Stimulated activated memory B cell treated with anti-CD40 and anti-IgM and Interleukin-4, amounts not matched to agents 10 μg/mL and 1 μg/mL and 100 μg/mL, for 72 hours (primary cell): ENCODE data around the gene PLPP4.

Experiments
- ATAC-seq: fragments of 150-1000 bp; cut with Tn5 transposase; 2 replicates; pipeline ENCODE4 v1.10.0; 2021
- H3K27ac Mint-ChIP-seq: one replicate; pipeline ENCODE4 v1.8.0; 2022; ENCODE audit warnings: mild to moderate bottlenecking, mixed read lengths
- H3K27me3 Mint-ChIP-seq: one replicate; pipeline ENCODE4 v1.8.0; 2022; ENCODE audit warnings: mixed read lengths
- H3K36me3 Mint-ChIP-seq: one replicate; pipeline ENCODE4 v1.8.0; 2022; ENCODE audit warnings: mixed read lengths
- H3K4me1 Mint-ChIP-seq: one replicate; pipeline ENCODE4 v1.8.0; 2022; ENCODE audit warnings: mixed read lengths
- H3K4me3 Mint-ChIP-seq: one replicate; pipeline ENCODE4 v1.8.0; 2022; ENCODE audit warnings: mild to moderate bottlenecking, moderate library complexity, mixed read lengths
- H3K9me3 Mint-ChIP-seq: one replicate; pipeline ENCODE4 v1.8.0; 2022; ENCODE audit warnings: mixed read lengths

PLPP4 gene

GRCh38 chr10:120607710-120608703 is 151.0 kb downstream of the PLPP4 start:
- H3K9me3 Mint-ChIP-seq: no peaks in the 10 kb centered on the region
- no peak overlapping the region for H3K4me3 Mint-ChIP-seq
- no peak for ATAC-seq
- H3K27me3 Mint-ChIP-seq: no peaks in the 10 kb centered on the region
- peaks cover 12% of the 10 kb centered on the region for H3K4me1 Mint-ChIP-seq
- no peak overlapping the region for H3K27ac Mint-ChIP-seq
- no peaks in the 10 kb centered on the region for H3K36me3 Mint-ChIP-seq

DNA sequence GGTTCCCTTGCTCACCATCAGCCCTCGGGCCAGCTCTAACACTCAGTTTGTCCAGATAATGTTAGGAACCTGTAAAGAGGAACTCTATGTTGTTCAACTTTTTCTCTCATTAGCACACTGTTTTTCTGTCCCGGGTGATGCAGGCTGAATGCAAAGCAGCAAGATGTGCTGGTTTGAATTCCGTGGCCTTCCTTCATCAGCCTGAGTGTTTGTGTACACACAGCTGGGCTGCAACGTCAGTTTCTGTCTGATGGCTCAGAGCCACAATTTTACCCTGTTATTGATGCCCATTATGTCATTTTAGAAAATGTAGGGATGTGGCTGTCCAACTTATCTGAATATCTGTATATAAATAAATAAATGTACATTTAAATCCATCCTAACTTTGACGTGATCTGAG is 152.0 kb downstream of the PLPP4 start:
- Mint-ChIP-seq H3K4me3 (no peak overlapping the region), H3K27me3 (no peaks in the 10 kb centered on the region), H3K4me1 (peaks cover 12% of the 10 kb centered on the region), H3K27ac (no peak overlapping the region), H3K36me3 (no peaks in the 10 kb centered on the region), H3K9me3 (no peaks in the 10 kb centered on the region)
- no peak for ATAC-seq

GRCh38 chr10:120610791-120611190 is 153.8 kb downstream of the PLPP4 start:
- no peak for ATAC-seq
- Mint-ChIP-seq H3K36me3 (no peaks in the 10 kb centered on the region), H3K27me3 (no peaks in the 10 kb centered on the region), H3K4me1 (peaks cover 12% of the 10 kb centered on the region), H3K4me3 (no peak overlapping the region), H3K27ac (no peak overlapping the region), H3K9me3 (no peaks in the 10 kb centered on the region)

DNA sequence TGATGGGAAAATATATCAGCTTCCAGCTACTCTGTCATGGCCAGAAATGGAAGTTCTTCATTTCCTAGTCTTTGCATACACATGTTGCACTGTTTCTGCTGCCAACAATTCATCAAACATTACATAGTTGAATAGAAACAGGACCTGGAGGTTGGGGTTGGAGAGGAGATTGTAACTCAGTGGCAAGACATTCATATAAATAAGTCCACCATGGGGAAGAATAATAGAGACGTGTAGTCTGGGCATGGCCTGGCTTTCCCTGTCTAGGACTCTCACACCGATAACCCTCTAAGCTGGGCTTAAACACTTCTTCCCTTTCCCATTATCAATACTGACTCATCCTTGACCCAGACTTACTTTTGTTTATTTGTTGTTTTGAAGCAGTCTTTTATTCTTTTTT is 155.7 kb downstream of the PLPP4 start:
- H3K9me3 Mint-ChIP-seq: peaks cover 4% of the 10 kb centered on the region
- H3K4me1 Mint-ChIP-seq: peaks cover under 1% of the 10 kb centered on the region
- no peaks in the 10 kb centered on the region for H3K27me3 Mint-ChIP-seq
- no peaks in the 10 kb centered on the region for H3K36me3 Mint-ChIP-seq
- H3K4me3 Mint-ChIP-seq: no peak overlapping the region
- no peak overlapping the region for H3K27ac Mint-ChIP-seq
- no peak for ATAC-seq

- H3K4me1 Mint-ChIP-seq: no peaks in the 10 kb centered on the region
- H3K27ac Mint-ChIP-seq: no peak overlapping the region
- no peak for ATAC-seq
- no peak overlapping the region for H3K4me3 Mint-ChIP-seq
- no peaks in the 10 kb centered on the region for H3K27me3 Mint-ChIP-seq
- H3K36me3 Mint-ChIP-seq: no peaks in the 10 kb centered on the region
- peaks cover 4% of the 10 kb centered on the region for H3K9me3 Mint-ChIP-seq
These were observed 156.2 kb downstream of the PLPP4 start for GRCh38 chr10:120613180-120613579.

DNA sequence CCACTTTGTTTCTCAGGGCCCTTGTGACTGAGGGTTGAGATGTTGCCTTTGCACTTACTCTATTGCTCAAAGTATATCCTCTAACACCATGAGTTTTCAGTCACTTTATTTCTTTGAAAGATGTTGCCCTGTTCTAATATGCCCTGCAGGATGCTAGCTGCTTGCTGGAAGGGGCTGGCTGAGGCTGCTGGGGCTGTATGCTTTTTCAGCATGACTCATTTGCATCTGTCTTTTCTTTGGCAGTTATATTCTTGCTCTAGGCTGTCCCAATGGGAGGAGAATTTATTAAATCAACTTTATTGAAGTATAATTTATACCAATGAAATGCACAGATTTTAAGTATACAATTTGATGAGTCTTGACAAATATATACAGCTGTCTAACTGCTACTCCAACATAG is 157.7 kb downstream of the PLPP4 start:
- no peak overlapping the region for H3K27ac Mint-ChIP-seq
- H3K4me3 Mint-ChIP-seq: no peak overlapping the region
- peaks cover 4% of the 10 kb centered on the region for H3K9me3 Mint-ChIP-seq
- no peak for ATAC-seq
- H3K4me1 Mint-ChIP-seq: no peaks in the 10 kb centered on the region
- H3K27me3 Mint-ChIP-seq: no peaks in the 10 kb centered on the region
- no peaks in the 10 kb centered on the region for H3K36me3 Mint-ChIP-seq

DNA sequence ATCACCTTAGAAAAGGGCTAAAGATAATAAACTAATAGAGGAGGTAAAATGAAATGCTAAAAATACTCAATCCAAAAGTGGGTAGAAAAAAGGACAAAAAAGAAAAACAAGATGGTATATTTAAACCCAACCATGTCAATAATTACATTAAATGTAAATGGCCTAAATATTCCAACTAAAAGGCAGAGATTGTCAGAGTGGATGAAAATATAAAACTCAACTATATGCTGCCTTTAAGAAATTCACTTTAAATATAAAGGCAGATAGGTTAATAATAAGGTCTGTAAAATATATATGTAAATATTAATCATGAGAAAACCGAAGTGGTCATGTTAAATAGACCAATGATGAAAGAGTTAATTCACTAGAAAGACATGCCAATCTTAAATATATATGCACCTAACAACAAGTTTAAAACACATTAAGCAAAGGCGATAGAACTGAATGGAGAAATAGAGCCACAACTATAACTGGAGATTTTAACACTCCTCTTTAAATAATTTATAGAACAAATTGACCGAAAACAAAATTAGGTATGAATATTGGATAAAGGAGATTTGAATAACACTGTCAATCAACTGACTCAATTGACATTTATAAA is 159.4 kb downstream of the PLPP4 start:
- no peaks in the 10 kb centered on the region for H3K36me3 Mint-ChIP-seq
- no peaks in the 10 kb centered on the region for H3K4me1 Mint-ChIP-seq
- ATAC-seq: no peak
- H3K4me3 Mint-ChIP-seq: no peak overlapping the region
- H3K27ac Mint-ChIP-seq: no peak overlapping the region
- H3K27me3 Mint-ChIP-seq: no peaks in the 10 kb centered on the region
- peaks cover 9% of the 10 kb centered on the region for H3K9me3 Mint-ChIP-seq

GRCh38 chr10:120628197-120628596 is 171.2 kb downstream of the PLPP4 start:
- Mint-ChIP-seq H3K9me3 (peaks cover 8% of the 10 kb centered on the region), H3K36me3 (no peaks in the 10 kb centered on the region), H3K27me3 (peaks cover 10% of the 10 kb centered on the region), H3K4me3 (no peak overlapping the region), H3K27ac (no peak overlapping the region), H3K4me1 (no peaks in the 10 kb centered on the region)
- ATAC-seq: no peak

GRCh38 chr10:120630266-120630665 is 173.2 kb downstream of the PLPP4 start:
- Mint-ChIP-seq H3K27ac (no peak overlapping the region), H3K4me3 (no peak overlapping the region), H3K27me3 (peaks cover 10% of the 10 kb centered on the region), H3K4me1 (no peaks in the 10 kb centered on the region), H3K36me3 (no peaks in the 10 kb centered on the region), H3K9me3 (peaks cover 8% of the 10 kb centered on the region)
- no peak for ATAC-seq

GRCh38 chr10:120632047-120632446 is 175.0 kb downstream of the PLPP4 start:
- Mint-ChIP-seq H3K27ac (no peak overlapping the region), H3K4me1 (no peaks in the 10 kb centered on the region), H3K36me3 (no peaks in the 10 kb centered on the region), H3K27me3 (peaks cover 19% of the 10 kb centered on the region), H3K4me3 (no peak overlapping the region), H3K9me3 (peaks cover 8% of the 10 kb centered on the region)
- no peak for ATAC-seq

DNA sequence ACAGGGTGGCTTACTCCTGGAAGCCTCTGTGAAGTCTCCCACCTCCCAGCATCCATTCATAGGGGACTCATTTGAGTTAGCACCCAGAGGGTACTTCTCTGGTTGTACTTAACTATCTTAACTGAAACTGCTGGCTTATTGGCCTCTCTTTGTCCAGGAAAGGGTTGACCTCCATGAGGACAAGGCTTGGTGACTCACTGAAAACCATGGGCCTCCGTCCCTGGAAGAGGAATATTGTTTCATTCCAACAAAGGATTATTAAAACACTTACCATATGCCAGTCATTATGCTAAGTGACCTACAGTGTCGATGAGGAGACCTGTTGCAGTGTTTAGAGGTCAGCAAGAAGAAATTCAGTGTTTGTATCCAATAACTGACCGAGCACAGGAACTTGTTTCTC is 175.9 kb downstream of the PLPP4 start:
- Mint-ChIP-seq H3K9me3 (peaks cover 8% of the 10 kb centered on the region), H3K4me3 (no peak overlapping the region), H3K27me3 (peaks cover 13% of the 10 kb centered on the region), H3K36me3 (no peaks in the 10 kb centered on the region), H3K4me1 (no peaks in the 10 kb centered on the region), H3K27ac (no peak overlapping the region)
- ATAC-seq: no peak

- ATAC-seq: no peak
- Mint-ChIP-seq H3K4me1 (no peaks in the 10 kb centered on the region), H3K27ac (no peak overlapping the region), H3K27me3 (peaks cover 9% of the 10 kb centered on the region), H3K9me3 (peaks cover 1% of the 10 kb centered on the region), H3K36me3 (no peaks in the 10 kb centered on the region), H3K4me3 (no peak overlapping the region)
These were observed 177.6 kb downstream of the PLPP4 start for GRCh38 chr10:120634659-120635058.
